Endothelial cell of hepatic sinusoid (primary cell): ENCODE measurements around the gene JPH4.
"Not testable (repeated sequence)": the region's sequence is repeated elsewhere in the genome, so short reads cannot be mapped to it uniquely, and the experiment has no call there.

Experiments used
- in situ Hi-C: cut with HindIII; loops from 2 replicates; pipeline ENCODE4 v1.10.0; 2017; ENCODE audit warnings: low sequenced_read_pairs

The JPH4 gene

GRCh38 chr14:23609001-23609400 lies 30.4 kb upstream of the JPH4 start:
- in situ Hi-C loops: no loop called here

- in situ Hi-C loops: no loop called here
Measured at GRCh38 chr14:23608454-23608853, 29.9 kb upstream of the JPH4 start.

- in situ Hi-C loops: no loop called here
Measured at GRCh38 chr14:23605931-23606585, 27.5 kb upstream of the JPH4 start.

- in situ Hi-C loops: no loop called here
Measured at GRCh38 chr14:23604675-23605170, 26.1 kb upstream of the JPH4 start.

GRCh38 chr14:23604148-23604547 lies 25.6 kb upstream of the JPH4 start:
- in situ Hi-C loops: no loop called here

GRCh38 chr14:23603103-23603502 lies 24.5 kb upstream of the JPH4 start:
- in situ Hi-C loops: no loop called here

- in situ Hi-C loops: no loop called here
Measured at GRCh38 chr14:23602181-23603095, 23.8 kb upstream of the JPH4 start.

- in situ Hi-C loops: no loop called here
Measured at GRCh38 chr14:23601845-23602180, 23.2 kb upstream of the JPH4 start.

- in situ Hi-C loops: no loop called here
Measured at GRCh38 chr14:23601424-23601823, 22.8 kb upstream of the JPH4 start.

GRCh38 chr14:23600806-23601205 lies 22.2 kb upstream of the JPH4 start:
- in situ Hi-C loops: no loop called here

- in situ Hi-C loops: no loop called here
Measured at GRCh38 chr14:23600322-23600707, 21.7 kb upstream of the JPH4 start.

GRCh38 chr14:23594191-23594590 lies 15.6 kb upstream of the JPH4 start:
- in situ Hi-C loops: not testable (repeated sequence)

GRCh38 chr14:23590198-23590597 lies 11.6 kb upstream of the JPH4 start:
- in situ Hi-C loops: no loop called here

- in situ Hi-C loops: no loop called here
Measured at GRCh38 chr14:23589606-23590005, 11.0 kb upstream of the JPH4 start.

- in situ Hi-C loops: no loop called here
Measured at GRCh38 chr14:23588884-23589598, 10.5 kb upstream of the JPH4 start.

- in situ Hi-C loops: not testable (repeated sequence)
Measured at GRCh38 chr14:23584527-23585203, 6.1 kb upstream of the JPH4 start.

- in situ Hi-C loops: not testable (repeated sequence)
Measured at GRCh38 chr14:23583761-23584526, 5.4 kb upstream of the JPH4 start.

GRCh38 chr14:23582906-23583760 lies 4.5 kb upstream of the JPH4 start:
- in situ Hi-C loops: no loop called here

GRCh38 chr14:23580948-23581281 lies 2.3 kb upstream of the JPH4 start:
- in situ Hi-C loops: no loop called here
